Measurements from ENCODE around the gene UBAP2L. TPM values are rescaled to one million over a fixed set of nuclear protein-coding genes. Genes with fewer than 3 reads are reported as not detected.

The UBAP2L gene
- total RNA-seq, 4 donors from 2014 or later, result 57.8 to 102 (median 88.8) TPM

DNA sequence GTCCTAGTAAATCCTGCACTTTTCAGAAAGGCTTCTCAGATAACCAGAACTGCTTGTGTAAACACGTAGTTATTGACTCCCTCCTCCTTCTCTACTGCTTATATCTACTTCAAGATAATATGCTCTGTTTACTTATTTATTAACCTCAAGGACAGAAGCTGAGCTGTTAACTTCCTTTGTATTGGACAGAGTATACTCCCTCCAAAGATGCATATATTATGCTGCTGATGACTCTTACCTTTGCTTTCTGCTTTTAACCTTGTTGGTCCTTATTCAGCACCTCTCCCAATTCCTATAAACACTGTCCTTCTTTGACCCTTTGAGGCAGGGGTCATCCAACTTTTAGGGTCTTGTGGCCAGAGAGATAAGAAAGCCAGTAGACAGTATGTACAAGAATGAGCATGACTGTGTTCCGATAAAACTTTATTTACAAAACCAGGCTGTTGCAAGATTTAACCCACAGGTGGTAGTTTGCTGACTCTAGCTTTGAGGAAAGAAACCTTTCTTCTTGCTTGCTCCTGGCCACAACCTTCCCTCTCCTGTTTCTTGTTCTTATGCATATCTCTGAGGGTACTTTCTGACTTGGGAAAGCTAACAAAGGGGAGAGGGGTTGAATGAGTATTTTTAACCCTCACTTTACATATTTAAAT is 33.8 kb upstream of the UBAP2L start:
- no peaks in the 10 kb centered on the region for H3K27me3 ChIP-seq
- no peak overlapping the region for H3K27ac ChIP-seq
- H3K4me3 ChIP-seq (replicated peaks in 1 of 3), result no peak overlapping the region
- no peaks in the 10 kb centered on the region for H3K9me3 ChIP-seq
- intact Hi-C loops (cut with DNase I), result no loop called here
- H3K36me3 ChIP-seq, result no peaks in the 10 kb centered on the region
- WGBS, 2 donors, result 25 to 50% methylated on average over 2 of the region's 2 CpGs
- DNase-seq, result no peak
- H3K4me1 ChIP-seq, result peaks cover under 1 to 3% of the 10 kb centered on the region in 2 donors
- TF ChIP-seq POLR2A (IDR thresholded peaks at IDR 0.05), result no peak
- TF ChIP-seq, protein P1, sequence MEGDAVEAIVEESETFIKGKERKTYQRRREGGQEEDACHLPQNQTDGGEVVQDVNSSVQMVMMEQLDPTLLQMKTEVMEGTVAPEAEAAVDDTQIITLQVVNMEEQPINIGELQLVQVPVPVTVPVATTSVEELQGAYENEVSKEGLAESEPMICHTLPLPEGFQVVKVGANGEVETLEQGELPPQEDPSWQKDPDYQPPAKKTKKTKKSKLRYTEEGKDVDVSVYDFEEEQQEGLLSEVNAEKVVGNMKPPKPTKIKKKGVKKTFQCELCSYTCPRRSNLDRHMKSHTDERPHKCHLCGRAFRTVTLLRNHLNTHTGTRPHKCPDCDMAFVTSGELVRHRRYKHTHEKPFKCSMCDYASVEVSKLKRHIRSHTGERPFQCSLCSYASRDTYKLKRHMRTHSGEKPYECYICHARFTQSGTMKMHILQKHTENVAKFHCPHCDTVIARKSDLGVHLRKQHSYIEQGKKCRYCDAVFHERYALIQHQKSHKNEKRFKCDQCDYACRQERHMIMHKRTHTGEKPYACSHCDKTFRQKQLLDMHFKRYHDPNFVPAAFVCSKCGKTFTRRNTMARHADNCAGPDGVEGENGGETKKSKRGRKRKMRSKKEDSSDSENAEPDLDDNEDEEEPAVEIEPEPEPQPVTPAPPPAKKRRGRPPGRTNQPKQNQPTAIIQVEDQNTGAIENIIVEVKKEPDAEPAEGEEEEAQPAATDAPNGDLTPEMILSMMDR (IDR thresholded peaks at IDR 0.05), result no peak

DNA sequence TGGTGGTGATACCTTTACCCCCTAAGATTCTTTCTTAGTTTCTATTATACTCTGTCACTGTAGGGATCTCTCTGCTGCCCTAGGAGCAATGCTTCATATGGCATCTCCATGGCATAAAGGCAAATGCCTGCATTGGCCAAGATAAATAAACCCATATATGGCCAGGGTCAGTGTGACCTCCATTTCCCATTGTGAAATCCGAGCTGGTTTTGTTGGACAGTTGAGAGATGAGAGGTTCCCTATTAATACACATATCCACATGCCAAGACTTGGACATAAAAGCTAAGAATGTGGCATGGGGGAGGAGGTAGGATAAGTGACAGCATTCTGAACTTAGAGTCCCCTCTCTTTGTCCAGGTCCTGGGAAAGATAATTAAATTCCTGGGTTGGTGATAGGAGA is 30.2 kb upstream of the UBAP2L start:
- H3K4me1 ChIP-seq, result no peaks in the 10 kb centered on the region
- no peak overlapping the region for H3K4me3 ChIP-seq (replicated peaks in 1 of 3)
- no peaks in the 10 kb centered on the region for H3K9me3 ChIP-seq
- TF ChIP-seq, protein P1 (IDR thresholded peaks at IDR 0.05), result no peak
- TF ChIP-seq POLR2A (IDR thresholded peaks at IDR 0.05), result no peak
- no peak for DNase-seq
- no peaks in the 10 kb centered on the region for H3K27me3 ChIP-seq
- H3K27ac ChIP-seq, result no peak overlapping the region
- no peaks in the 10 kb centered on the region for H3K36me3 ChIP-seq
- 35 to 44% methylated on average over 1 of the region's 1 CpG for WGBS, 2 donors
- intact Hi-C loops (cut with DNase I), result no loop called here

DNA sequence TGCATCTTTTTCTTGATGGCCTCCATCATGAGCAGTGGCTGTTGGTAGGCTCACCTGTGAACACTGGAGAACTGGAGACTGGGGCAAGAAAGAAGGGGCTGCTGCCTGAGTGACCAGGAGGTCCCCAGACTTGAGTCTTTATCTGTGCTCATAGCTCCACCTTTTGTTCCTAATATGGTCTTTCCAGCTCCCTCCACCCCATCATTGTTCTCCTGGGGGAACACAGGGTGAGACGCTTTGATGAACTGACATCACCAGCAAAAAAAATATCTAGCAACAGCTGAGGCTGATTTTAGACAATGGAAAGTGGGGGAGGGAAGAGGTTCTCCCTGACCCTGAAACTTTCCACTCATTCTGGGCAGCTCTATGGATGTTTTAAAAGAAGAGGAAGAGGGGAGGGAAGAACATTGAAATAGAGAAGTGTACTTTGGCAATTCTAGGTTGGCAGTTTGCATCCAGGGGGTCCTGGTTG is 28.7 kb upstream of the UBAP2L start, which contains the start of gene TPM3:
Gene TPM3, minus strand, starts transcription at position 111 of the 472 bp plus-strand sequence. Its CDS starts 82 bp downstream, at position 29.
- Histone ChIP-seq H3K9me3 (no peaks in the 10 kb centered on the region), H3K4me3 (replicated peaks in 1 of 3) (no peak within 1 kb of the TSS), H3K27me3 (no peaks in the 10 kb centered on the region), H3K4me1 (no peaks in the 10 kb centered on the region), H3K36me3 (no peaks in the 10 kb centered on the region), H3K27ac (no peak within 1 kb of the TSS)
- intact Hi-C loops (cut with DNase I), result no loop called here
- TF ChIP-seq POLR2A (IDR thresholded peaks at IDR 0.05), result no peak
- TF ChIP-seq, protein P1 (IDR thresholded peaks at IDR 0.05), result no peak
- 24 to 29% methylated on average over 1 of the region's 1 CpG for WGBS, 2 donors
- DNase-seq, result no peak

DNA sequence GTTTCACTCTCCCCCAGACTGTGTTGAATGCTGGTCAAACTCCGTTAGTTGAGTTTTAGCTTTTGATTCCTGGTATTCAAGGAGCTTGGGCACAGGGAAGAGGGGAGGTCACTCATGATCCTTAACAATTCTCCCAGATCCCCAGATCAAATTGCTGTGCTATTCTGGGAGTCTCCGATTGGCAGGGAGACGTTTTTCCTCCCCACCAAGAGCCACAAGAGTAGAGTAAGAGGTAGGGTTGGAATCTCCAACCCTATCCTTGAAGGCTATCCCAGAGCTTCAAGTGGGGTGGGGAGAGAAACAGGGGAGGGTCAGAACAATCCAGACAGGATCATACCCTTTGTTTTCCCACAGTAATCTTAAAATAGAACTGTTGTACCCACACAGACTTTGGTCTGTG is 28.3 kb upstream of the UBAP2L start:
- intact Hi-C loops (cut with DNase I), result no loop called here
- Histone ChIP-seq H3K27me3 (no peaks in the 10 kb centered on the region), H3K36me3 (no peaks in the 10 kb centered on the region), H3K9me3 (no peaks in the 10 kb centered on the region), H3K4me3 (replicated peaks in 1 of 3) (no peak overlapping the region), H3K27ac (no peak overlapping the region), H3K4me1 (no peaks in the 10 kb centered on the region)
- TF ChIP-seq POLR2A (IDR thresholded peaks at IDR 0.05), result no peak
- TF ChIP-seq, protein P1 (IDR thresholded peaks at IDR 0.05), result no peak
- no peak for DNase-seq
- 39 to 45% methylated on average over 3 of the region's 3 CpGs for WGBS, 2 donors

DNA sequence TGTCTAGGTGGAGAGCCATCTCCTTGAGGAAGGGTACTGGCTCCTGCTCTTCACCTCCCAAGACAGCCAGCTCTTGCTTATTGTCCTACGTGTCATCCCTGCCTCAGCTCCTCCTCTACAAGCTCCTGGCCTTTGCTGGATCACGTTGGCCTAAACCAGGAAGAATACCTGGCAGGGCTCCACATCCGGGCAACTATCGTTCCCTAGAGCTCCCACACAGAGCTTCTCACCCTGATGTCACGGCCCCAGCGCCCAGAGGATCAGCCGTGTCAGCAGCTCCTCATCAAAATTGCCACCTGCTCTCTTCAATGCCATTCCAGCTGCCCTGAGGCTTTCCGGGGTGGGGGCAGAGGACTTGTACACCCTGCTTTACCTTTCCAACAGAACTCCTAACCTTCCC is 26.9 kb upstream of the UBAP2L start:
- no peak overlapping the region for H3K27ac ChIP-seq
- intact Hi-C loops (cut with DNase I), result no loop called here
- H3K36me3 ChIP-seq, result no peaks in the 10 kb centered on the region
- no peak for TF ChIP-seq POLR2A (IDR thresholded peaks at IDR 0.05)
- TF ChIP-seq, protein P1 (IDR thresholded peaks at IDR 0.05), result no peak
- no peaks in the 10 kb centered on the region for H3K4me1 ChIP-seq
- no peak overlapping the region for H3K4me3 ChIP-seq (replicated peaks in 1 of 3)
- 42 to 53% methylated on average over 7 to 8 of the region's 8 CpGs for WGBS, 2 donors
- DNase-seq, result peak in 1 of 2 donors; percentile 19
- no peaks in the 10 kb centered on the region for H3K27me3 ChIP-seq
- no peaks in the 10 kb centered on the region for H3K9me3 ChIP-seq

Measured in thyroid gland (tissue), 4 donors.